ENCODE measurements around the gene MED28. TPM values are rescaled to one million over a fixed set of nuclear protein-coding genes. Genes with fewer than 3 reads are reported as not detected.

The MED28 gene
- total and polyA plus RNA-seq, 10 of the 15 experiments (the other 5 are each of a cell fraction or from before 2014, with no cell fraction given) = 19.9 to 77.4 (median 52.0) TPM

GRCh38 chr4:17614416-17615299 is at the start of gene MED28 (continued):
- TF ChIP-seq MLLT1 (IDR thresholded peaks at IDR 0.05) (no peak), ASH2L (IDR thresholded peaks at IDR 0.05; ENCODE audit: borderline replicate concordance, low read depth) (no peak), TBL1XR1 (IDR thresholded peaks at IDR 0.05; ENCODE audit: low read depth, low read length) (no peak), SUZ12 (IDR thresholded peaks at IDR 0.05; ENCODE audit: unreplicated experiment) (no peak), MEF2A (IDR thresholded peaks at IDR 0.05; ENCODE audit: insufficient read depth, low read depth, low read length) (no peak), ZSCAN29 (IDR thresholded peaks at IDR 0.05) (no peak), RUNX3 (IDR thresholded peaks at IDR 0.05; ENCODE audit: low read length) (no peak), SRF (IDR thresholded peaks at IDR 0.05; ENCODE audit: low read depth in 2 of 2, low read length in 2 of 2) (no peak), PAX8 (IDR thresholded peaks at IDR 0.05) (no peak), REST (IDR thresholded peaks at IDR 0.05; ENCODE audit: low read depth, low read length) (0 out of 2 replicates have a peak, but pooled peaks have one; percentile 46), SMAD1 (IDR thresholded peaks at IDR 0.05; ENCODE audit: low read depth, partially characterized antibody) (peak; percentile 39), JUND (IDR thresholded peaks at IDR 0.05; ENCODE audit: low read depth, low read length) (no peak), CTCF (IDR thresholded peaks at IDR 0.05 in 2 of 3, conservative IDR thresholded peaks at IDR 0.05 in 1 of 3; ENCODE audit: control insufficient read depth in 2 of 3, extremely low read depth in 1 of 3, insufficient read depth in 1 of 3, low read depth in 3 of 3, low read length in 3 of 3) (0 out of 6 replicates have a peak, but pooled peaks of 1 of the 3 experiments have one; percentile 2), ZNF207 (IDR thresholded peaks at IDR 0.05; ENCODE audit: borderline replicate concordance) (no peak; the same call in 1 of the 2 replicates), ATF7 (IDR thresholded peaks at IDR 0.05; ENCODE audit: low read depth) (no peak; the same call in 1 of the 2 replicates), NRF1 (conservative IDR thresholded peaks at IDR 0.05; ENCODE audit: low read depth, low read length) (peak; percentile 63), ZNF24 (IDR thresholded peaks at IDR 0.05) (no peak), CHD4 (IDR thresholded peaks at IDR 0.05) (no peak), NFYA (IDR thresholded peaks at IDR 0.05; ENCODE audit: borderline replicate concordance, low read depth, low read length) (no peak), NR2C1 (IDR thresholded peaks at IDR 0.05) (peak; percentile 41), STAT3 (IDR thresholded peaks at IDR 0.05; ENCODE audit: low read depth, low read length) (no peak), ELK1 (IDR thresholded peaks at IDR 0.05; ENCODE audit: low read depth, low read length) (no peak), GABPA (IDR thresholded peaks at IDR 0.05; ENCODE audit: low read depth) (no peak)

All from GM12878 (cell line).